ENCODE measurements around the gene CR1L.
"Not testable (repeated sequence)": the region's sequence is repeated elsewhere in the genome, so short reads cannot be mapped to it uniquely, and the experiment has no call there.

Gene CR1L

DNA sequence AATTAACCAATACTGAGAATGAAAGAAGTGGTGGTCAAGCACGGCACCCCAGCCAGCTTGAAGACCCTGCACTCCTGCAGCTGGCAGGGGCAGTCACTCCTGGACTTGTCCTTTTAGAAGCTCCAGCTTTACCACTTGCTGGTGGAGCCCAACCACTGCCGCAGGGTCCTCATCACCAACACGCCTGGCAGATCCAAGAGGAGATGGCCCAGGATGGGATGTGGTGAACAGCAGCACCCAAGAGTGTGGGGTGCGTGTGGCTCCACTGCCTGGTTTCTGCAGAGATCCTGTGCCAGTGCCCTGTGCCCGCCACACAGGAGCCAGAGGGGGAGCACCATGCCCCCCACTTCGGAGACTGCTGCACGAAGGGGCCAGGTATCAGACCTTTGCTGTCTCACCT lies 13.5 kb downstream of the CR1L start:
- no peaks in the 10 kb centered on the region for H3K9me3 ChIP-seq (ENCODE audit: insufficient read depth, low read depth, low read length)
- no peaks in the 10 kb centered on the region for H3K36me3 ChIP-seq (ENCODE audit: insufficient read depth, low read length)
- no peak overlapping the region for H3K9ac ChIP-seq (ENCODE audit: low read depth, low read length, poor library complexity, severe bottlenecking)
- H2AFZ ChIP-seq (ENCODE audit: low read length): no peak overlapping the region
- H3K79me2 ChIP-seq (ENCODE audit: insufficient read depth, low read length): no peaks in the 10 kb centered on the region
- H3K4me1 ChIP-seq (ENCODE audit: insufficient read depth, low read length, poor library complexity, severe bottlenecking): no peaks in the 10 kb centered on the region
- no peaks in the 10 kb centered on the region for H3K9me2 ChIP-seq (replicated peaks; ENCODE audit: low read depth, low read length)
- no peak overlapping the region for H3K4me3 ChIP-seq (ENCODE audit: low read length, poor library complexity, severe bottlenecking)
- TF ChIP-seq, protein P1, sequence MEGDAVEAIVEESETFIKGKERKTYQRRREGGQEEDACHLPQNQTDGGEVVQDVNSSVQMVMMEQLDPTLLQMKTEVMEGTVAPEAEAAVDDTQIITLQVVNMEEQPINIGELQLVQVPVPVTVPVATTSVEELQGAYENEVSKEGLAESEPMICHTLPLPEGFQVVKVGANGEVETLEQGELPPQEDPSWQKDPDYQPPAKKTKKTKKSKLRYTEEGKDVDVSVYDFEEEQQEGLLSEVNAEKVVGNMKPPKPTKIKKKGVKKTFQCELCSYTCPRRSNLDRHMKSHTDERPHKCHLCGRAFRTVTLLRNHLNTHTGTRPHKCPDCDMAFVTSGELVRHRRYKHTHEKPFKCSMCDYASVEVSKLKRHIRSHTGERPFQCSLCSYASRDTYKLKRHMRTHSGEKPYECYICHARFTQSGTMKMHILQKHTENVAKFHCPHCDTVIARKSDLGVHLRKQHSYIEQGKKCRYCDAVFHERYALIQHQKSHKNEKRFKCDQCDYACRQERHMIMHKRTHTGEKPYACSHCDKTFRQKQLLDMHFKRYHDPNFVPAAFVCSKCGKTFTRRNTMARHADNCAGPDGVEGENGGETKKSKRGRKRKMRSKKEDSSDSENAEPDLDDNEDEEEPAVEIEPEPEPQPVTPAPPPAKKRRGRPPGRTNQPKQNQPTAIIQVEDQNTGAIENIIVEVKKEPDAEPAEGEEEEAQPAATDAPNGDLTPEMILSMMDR (conservative IDR thresholded peaks at IDR 0.05; ENCODE audit: low read length): no peak
- TF ChIP-seq EZH2phosphoT487 (IDR thresholded peaks at IDR 0.05; ENCODE audit: borderline replicate concordance): no peak
- H4K20me1 ChIP-seq (ENCODE audit: insufficient read depth, low read length, poor library complexity, severe bottlenecking): no peaks in the 10 kb centered on the region
- no peaks in the 10 kb centered on the region for H3F3A ChIP-seq (ENCODE audit: low read depth)
- H3K4me2 ChIP-seq (ENCODE audit: low read depth, low read length, poor library complexity, severe bottlenecking): no peak overlapping the region
- no peaks in the 10 kb centered on the region for H3K27me3 ChIP-seq (ENCODE audit: insufficient read depth, low read length, poor library complexity, severe bottlenecking)

DNA sequence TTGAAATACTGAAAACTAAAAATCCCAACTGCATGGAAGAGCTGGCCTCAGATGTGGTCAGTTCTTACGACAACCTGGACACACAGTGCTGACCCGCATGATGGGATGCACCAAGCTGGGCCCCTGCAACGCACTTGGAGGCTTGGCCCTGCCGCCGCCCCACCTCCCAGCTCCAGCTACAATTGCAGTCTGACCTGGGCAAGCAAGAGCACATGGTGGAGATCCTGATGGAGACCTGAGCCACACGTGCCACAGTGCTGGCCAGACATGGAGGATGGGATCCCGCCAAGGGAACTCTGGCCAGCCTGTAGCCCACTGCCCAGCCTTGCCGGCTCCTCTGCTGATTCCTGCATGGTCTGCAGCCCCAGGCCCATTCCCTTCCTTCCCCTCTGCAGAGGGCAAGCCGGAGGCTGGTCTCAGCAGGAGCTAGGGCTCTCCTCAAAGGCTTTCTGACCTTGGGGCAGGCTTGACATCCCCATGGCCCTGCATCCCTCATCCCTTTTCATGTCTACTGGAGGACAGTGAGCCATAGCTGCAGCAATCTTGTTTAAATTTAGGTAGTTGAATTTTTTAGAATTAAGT lies 14.1 kb downstream of the CR1L start:
- Histone ChIP-seq H4K20me1 (ENCODE audit: insufficient read depth, low read length, poor library complexity, severe bottlenecking) (no peaks in the 10 kb centered on the region), H3K9me3 (ENCODE audit: insufficient read depth, low read depth, low read length) (no peaks in the 10 kb centered on the region), H2AFZ (ENCODE audit: low read length) (no peak overlapping the region), H3K4me3 (ENCODE audit: low read length, poor library complexity, severe bottlenecking) (no peak overlapping the region), H3K27me3 (ENCODE audit: insufficient read depth, low read length, poor library complexity, severe bottlenecking) (no peaks in the 10 kb centered on the region), H3K4me2 (ENCODE audit: low read depth, low read length, poor library complexity, severe bottlenecking) (no peak overlapping the region), H3K36me3 (ENCODE audit: insufficient read depth, low read length) (no peaks in the 10 kb centered on the region), H3K79me2 (ENCODE audit: insufficient read depth, low read length) (no peaks in the 10 kb centered on the region), H3K9ac (ENCODE audit: low read depth, low read length, poor library complexity, severe bottlenecking) (no peak overlapping the region), H3F3A (ENCODE audit: low read depth) (no peaks in the 10 kb centered on the region), H3K4me1 (ENCODE audit: insufficient read depth, low read length, poor library complexity, severe bottlenecking) (no peaks in the 10 kb centered on the region), H3K9me2 (replicated peaks; ENCODE audit: low read depth, low read length) (no peaks in the 10 kb centered on the region)
- TF ChIP-seq, protein P1 (conservative IDR thresholded peaks at IDR 0.05; ENCODE audit: low read length): no peak
- no peak for TF ChIP-seq EZH2phosphoT487 (IDR thresholded peaks at IDR 0.05; ENCODE audit: borderline replicate concordance)

DNA sequence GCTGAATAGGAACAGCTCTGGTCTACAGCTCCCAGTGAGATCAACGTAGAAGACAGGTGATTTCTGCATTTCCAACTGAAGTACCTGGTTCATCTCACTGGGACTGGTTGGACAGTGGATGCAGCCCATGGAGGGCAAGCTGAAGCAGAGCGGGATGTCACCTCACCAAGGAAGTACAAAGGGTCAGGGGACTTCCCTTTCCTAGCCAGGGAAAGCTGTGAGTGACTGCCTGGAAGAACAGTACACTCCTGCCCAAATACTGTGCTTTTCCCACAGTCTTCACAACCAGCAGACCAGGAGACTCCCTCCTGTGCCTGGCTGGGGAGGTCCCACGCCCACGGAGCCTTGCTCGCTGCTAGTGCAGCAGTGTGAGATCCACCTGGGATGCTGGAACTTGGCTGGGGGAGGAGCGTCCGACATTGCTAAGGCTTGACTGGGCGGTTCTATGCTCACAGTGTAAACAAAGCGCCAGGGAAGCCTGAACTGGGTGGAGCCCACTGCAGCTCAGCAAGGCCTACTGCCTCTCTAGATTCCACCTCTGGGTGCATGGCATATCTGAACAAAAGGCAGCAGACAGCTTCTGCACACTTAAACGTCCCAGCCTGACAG lies 14.7 kb downstream of the CR1L start:
- Histone ChIP-seq H2AFZ (ENCODE audit: low read length) (no peak overlapping the region), H3K36me3 (ENCODE audit: insufficient read depth, low read length) (no peaks in the 10 kb centered on the region), H3K79me2 (ENCODE audit: insufficient read depth, low read length) (no peaks in the 10 kb centered on the region), H3K9me3 (ENCODE audit: insufficient read depth, low read depth, low read length) (no peaks in the 10 kb centered on the region), H3K4me2 (ENCODE audit: low read depth, low read length, poor library complexity, severe bottlenecking) (no peak overlapping the region), H3K4me3 (ENCODE audit: low read length, poor library complexity, severe bottlenecking) (no peak overlapping the region), H4K20me1 (ENCODE audit: insufficient read depth, low read length, poor library complexity, severe bottlenecking) (no peaks in the 10 kb centered on the region), H3F3A (ENCODE audit: low read depth) (no peaks in the 10 kb centered on the region), H3K9ac (ENCODE audit: low read depth, low read length, poor library complexity, severe bottlenecking) (no peak overlapping the region), H3K27me3 (ENCODE audit: insufficient read depth, low read length, poor library complexity, severe bottlenecking) (no peaks in the 10 kb centered on the region), H3K4me1 (ENCODE audit: insufficient read depth, low read length, poor library complexity, severe bottlenecking) (no peaks in the 10 kb centered on the region), H3K9me2 (replicated peaks; ENCODE audit: low read depth, low read length) (no peaks in the 10 kb centered on the region)
- TF ChIP-seq, protein P1 (conservative IDR thresholded peaks at IDR 0.05; ENCODE audit: low read length): no peak
- TF ChIP-seq EZH2phosphoT487 (IDR thresholded peaks at IDR 0.05; ENCODE audit: borderline replicate concordance): no peak

DNA sequence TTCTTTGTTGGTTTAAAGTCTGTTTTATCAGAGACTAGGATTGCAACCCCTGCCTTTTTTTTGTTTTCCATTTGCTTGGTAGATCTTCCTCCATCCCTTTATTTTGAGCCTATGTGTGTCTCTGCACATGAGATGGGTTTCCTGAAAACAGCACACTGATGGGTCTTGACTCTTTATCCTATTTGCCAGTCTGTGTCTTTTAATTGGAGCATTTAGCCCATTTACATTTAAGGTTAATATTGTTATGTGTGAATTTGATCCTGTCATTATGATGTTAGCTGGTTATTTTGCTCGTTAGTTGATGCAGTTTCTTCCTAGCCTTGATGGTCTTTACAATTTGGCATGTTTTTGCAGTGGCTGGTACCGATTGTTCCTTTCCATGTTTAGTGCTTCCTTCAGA lies 16.5 kb downstream of the CR1L start:
- not testable (repeated sequence) for H3K27me3 ChIP-seq (ENCODE audit: insufficient read depth, low read length, poor library complexity, severe bottlenecking); H3K9me2 ChIP-seq (replicated peaks; ENCODE audit: low read depth, low read length); H3K79me2 ChIP-seq (ENCODE audit: insufficient read depth, low read length)

More for the DNA sequence above, 16.5 kb downstream of the CR1L start:
- not testable (repeated sequence) for H3F3A ChIP-seq (ENCODE audit: low read depth); H4K20me1 ChIP-seq (ENCODE audit: insufficient read depth, low read length, poor library complexity, severe bottlenecking); H3K9ac ChIP-seq (ENCODE audit: low read depth, low read length, poor library complexity, severe bottlenecking); H3K4me1 ChIP-seq (ENCODE audit: insufficient read depth, low read length, poor library complexity, severe bottlenecking); H3K4me3 ChIP-seq (ENCODE audit: low read length, poor library complexity, severe bottlenecking); H2AFZ ChIP-seq (ENCODE audit: low read length); H3K9me3 ChIP-seq (ENCODE audit: insufficient read depth, low read depth, low read length); H3K36me3 ChIP-seq (ENCODE audit: insufficient read depth, low read length); H3K4me2 ChIP-seq (ENCODE audit: low read depth, low read length, poor library complexity, severe bottlenecking)

All from Loucy (cell line).